Activated CD8-positive, alpha-beta memory T cell treated with anti-CD3 and anti-CD28 coated beads, Interleukin-2, amount 50 U/mL, for 48 hours (primary cell): ENCODE results near the gene GAREM1.
"Not testable (repeated sequence)": the region's sequence is repeated elsewhere in the genome, so short reads cannot be mapped to it uniquely, and the experiment has no call there.

Source experiments
- DNase-seq: peaks from one replicate; pipeline ENCODE4 v3.0.0-alpha.2; 2020

The GAREM1 gene

GRCh38 chr18:32366586-32367538 lies 103.8 kb downstream of the GAREM1 start:
- DNase-seq = no peak

- no peak for DNase-seq
Observed at GRCh38 chr18:32362484-32362883, 108.2 kb downstream of the GAREM1 start.

GRCh38 chr18:32360682-32361345 lies 109.9 kb downstream of the GAREM1 start:
- no peak for DNase-seq

- no peak for DNase-seq
Observed at GRCh38 chr18:32358529-32358928, 112.2 kb downstream of the GAREM1 start.

GRCh38 chr18:32358075-32358474 lies 112.6 kb downstream of the GAREM1 start:
- no peak for DNase-seq

- DNase-seq = no peak
Observed at GRCh38 chr18:32355896-32356295, 114.8 kb downstream of the GAREM1 start.

GRCh38 chr18:32354518-32354917 lies 116.2 kb downstream of the GAREM1 start:
- DNase-seq = no peak

GRCh38 chr18:32353257-32353656 lies 117.4 kb downstream of the GAREM1 start:
- no peak for DNase-seq

GRCh38 chr18:32351032-32351431 lies 119.7 kb downstream of the GAREM1 start:
- DNase-seq = no peak

- DNase-seq = no peak
Observed at GRCh38 chr18:32349728-32350395, 120.8 kb downstream of the GAREM1 start.

- DNase-seq = no peak
Observed at GRCh38 chr18:32346671-32347070, 124.0 kb downstream of the GAREM1 start.

- no peak for DNase-seq
Observed at GRCh38 chr18:32343634-32344033, 127.0 kb downstream of the GAREM1 start.

GRCh38 chr18:32341112-32341511 lies 129.6 kb downstream of the GAREM1 start:
- DNase-seq = not testable (repeated sequence)

- DNase-seq = no peak
Observed at GRCh38 chr18:32339045-32339444, 131.6 kb downstream of the GAREM1 start.

GRCh38 chr18:32337821-32338220 lies 132.9 kb downstream of the GAREM1 start:
- DNase-seq = no peak

- no peak for DNase-seq
Observed at GRCh38 chr18:32337347-32337746, 133.3 kb downstream of the GAREM1 start.

- DNase-seq = no peak
Observed at GRCh38 chr18:32335228-32335627, 135.5 kb downstream of the GAREM1 start.

GRCh38 chr18:32333781-32334180 lies 136.9 kb downstream of the GAREM1 start:
- no peak for DNase-seq

GRCh38 chr18:32332708-32333107 lies 138.0 kb downstream of the GAREM1 start:
- DNase-seq = no peak

GRCh38 chr18:32328974-32329373 lies 141.7 kb downstream of the GAREM1 start:
- DNase-seq = no peak

GRCh38 chr18:32328379-32328778 lies 142.3 kb downstream of the GAREM1 start:
- DNase-seq = no peak

- DNase-seq = no peak
Observed at GRCh38 chr18:32326450-32327308, 144.0 kb downstream of the GAREM1 start.

- DNase-seq = no peak
Observed at GRCh38 chr18:32324181-32324580, 146.5 kb downstream of the GAREM1 start.
